Measurements from ENCODE around the gene SLC6A19. TPM values are rescaled to one million over a fixed set of nuclear protein-coding genes. Genes with fewer than 3 reads are reported as not detected.

SLC6A19 gene
- total and polyA plus RNA-seq, 10 donors = under 0.01 to 0.50 TPM; not detected in 8

DNA sequence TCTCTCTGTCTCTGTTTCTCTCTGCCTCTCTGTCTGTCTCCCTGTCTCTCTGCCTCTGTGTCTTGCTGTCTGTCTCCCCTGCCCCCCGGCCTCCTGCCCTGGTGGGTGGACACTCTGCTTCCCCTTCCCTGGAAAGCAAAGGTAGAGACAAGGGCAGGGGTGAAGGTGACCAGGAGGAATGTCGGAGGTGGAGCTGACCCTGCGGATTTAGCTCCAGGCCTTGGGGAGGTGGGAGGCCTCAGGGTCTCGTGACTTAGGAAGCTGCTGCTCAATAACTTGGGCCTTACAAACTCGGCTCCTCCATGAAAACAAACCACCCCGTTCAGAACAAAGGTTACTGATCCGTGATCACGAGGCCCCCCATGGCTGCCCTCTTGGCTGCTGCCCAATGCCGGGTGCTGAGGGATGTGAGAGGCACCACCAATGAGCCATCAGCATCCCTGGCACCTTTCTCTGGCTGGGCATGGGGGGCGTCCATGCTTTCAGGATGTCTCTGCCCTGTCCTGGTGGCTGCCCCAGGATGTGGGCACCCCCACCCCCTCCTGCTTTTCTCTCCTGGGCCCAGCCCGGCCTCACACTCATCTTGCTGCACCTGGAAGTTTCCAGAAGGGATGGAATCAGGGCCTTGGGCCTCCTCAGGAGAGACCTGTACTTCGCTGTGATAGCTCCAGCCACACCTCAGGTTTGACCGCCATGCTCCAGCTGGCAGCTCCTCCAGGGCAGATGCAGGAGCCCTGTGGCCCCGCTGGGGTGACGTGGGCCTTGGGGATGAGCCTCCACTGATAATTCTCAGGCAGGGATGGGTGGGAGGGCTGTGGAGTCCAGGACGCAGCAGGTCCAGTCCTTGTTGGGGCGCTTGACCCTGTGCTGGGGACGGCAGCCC, 14.8 kb upstream of the SLC6A19 start:
- no peak for DNase-seq
- H3K27ac ChIP-seq = no peak overlapping the region

DNA sequence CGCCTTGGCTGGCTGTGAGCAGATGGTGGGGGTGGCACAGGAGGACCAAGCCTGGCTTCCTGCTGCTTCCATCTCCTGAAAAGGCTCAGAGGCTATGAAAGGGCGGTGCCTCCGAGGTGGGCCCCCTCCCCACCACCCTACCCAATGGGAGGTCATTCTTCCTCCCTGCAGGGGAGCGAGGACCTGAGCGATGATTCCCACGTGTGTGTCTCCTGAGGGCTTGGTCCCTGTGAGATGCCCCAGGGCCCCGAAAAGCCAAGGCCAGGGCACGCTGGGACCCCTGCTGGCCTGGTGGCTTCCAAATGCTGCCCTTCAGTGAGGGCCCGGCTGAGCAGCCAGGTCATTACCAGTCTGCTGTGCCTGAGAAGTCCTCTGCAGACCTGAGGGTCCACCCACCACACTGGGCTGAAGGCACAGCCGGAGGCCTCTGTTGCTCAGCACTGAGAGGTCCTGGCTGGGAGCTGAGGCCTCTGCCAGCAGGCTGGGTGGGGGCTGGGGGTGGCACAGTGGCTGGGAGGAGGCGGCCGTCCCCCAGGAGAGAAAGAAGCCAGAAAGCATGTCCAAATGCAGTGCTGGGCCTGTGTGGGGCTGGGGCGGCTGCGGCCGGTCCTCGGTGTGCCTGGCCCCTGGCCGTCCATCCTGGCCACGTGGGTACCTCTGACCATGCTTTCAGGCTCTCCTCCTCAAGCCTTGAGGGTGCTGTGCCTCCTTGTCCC, 14.0 kb upstream of the SLC6A19 start:
- H3K9me3 ChIP-seq = no peaks in the 10 kb centered on the region
- no peaks in the 10 kb centered on the region for H3K36me3 ChIP-seq
- no peak overlapping the region for H3K27ac ChIP-seq
- no peak for TF ChIP-seq POLR2AphosphoS5 (IDR thresholded peaks at IDR 0.05)
- TF ChIP-seq POLR2A (IDR thresholded peaks at IDR 0.05) = no peak
- TF ChIP-seq, protein P1, sequence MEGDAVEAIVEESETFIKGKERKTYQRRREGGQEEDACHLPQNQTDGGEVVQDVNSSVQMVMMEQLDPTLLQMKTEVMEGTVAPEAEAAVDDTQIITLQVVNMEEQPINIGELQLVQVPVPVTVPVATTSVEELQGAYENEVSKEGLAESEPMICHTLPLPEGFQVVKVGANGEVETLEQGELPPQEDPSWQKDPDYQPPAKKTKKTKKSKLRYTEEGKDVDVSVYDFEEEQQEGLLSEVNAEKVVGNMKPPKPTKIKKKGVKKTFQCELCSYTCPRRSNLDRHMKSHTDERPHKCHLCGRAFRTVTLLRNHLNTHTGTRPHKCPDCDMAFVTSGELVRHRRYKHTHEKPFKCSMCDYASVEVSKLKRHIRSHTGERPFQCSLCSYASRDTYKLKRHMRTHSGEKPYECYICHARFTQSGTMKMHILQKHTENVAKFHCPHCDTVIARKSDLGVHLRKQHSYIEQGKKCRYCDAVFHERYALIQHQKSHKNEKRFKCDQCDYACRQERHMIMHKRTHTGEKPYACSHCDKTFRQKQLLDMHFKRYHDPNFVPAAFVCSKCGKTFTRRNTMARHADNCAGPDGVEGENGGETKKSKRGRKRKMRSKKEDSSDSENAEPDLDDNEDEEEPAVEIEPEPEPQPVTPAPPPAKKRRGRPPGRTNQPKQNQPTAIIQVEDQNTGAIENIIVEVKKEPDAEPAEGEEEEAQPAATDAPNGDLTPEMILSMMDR (IDR thresholded peaks at IDR 0.05 in 8 of 11, conservative IDR thresholded peaks at IDR 0.05 in 3 of 11) = no peak
- peaks cover 0 to 15% (median 1%) of the 10 kb centered on the region in 6 donors for H3K4me1 ChIP-seq
- H3K4me3 ChIP-seq = no peak overlapping the region
- peaks cover 0 to 67% (median 0%) of the 10 kb centered on the region in 7 donors for H3K27me3 ChIP-seq (replicated peaks in 1 of 7)
- intact Hi-C loops (cut with DNase I; ENCODE audit: low total_unique reads) = no loop called here
- 83 to 93% (median 85%) methylated on average over 9 to 18 of the region's 18 CpGs for WGBS, 5 donors
- no peak for DNase-seq

More for the DNA sequence above, 14.8 kb upstream of the SLC6A19 start:
- H3K4me1 ChIP-seq = peaks cover 0 to 21% (median 2%) of the 10 kb centered on the region in 6 donors
- peaks cover 0 to 75% (median 0%) of the 10 kb centered on the region in 7 donors for H3K27me3 ChIP-seq (replicated peaks in 1 of 7)
- no peak overlapping the region for H3K4me3 ChIP-seq
- intact Hi-C loops (cut with DNase I; ENCODE audit: low total_unique reads) = no loop called here
- H3K9me3 ChIP-seq = no peaks in the 10 kb centered on the region
- no peaks in the 10 kb centered on the region for H3K36me3 ChIP-seq
- 72 to 79% (median 74%) methylated on average over 17 to 18 of the region's 18 CpGs for WGBS, 5 donors
- TF ChIP-seq, protein P1 (IDR thresholded peaks at IDR 0.05 in 8 of 11, conservative IDR thresholded peaks at IDR 0.05 in 3 of 11) = no peak
- no peak for TF ChIP-seq POLR2A (IDR thresholded peaks at IDR 0.05)
- TF ChIP-seq POLR2AphosphoS5 (IDR thresholded peaks at IDR 0.05) = no peak

DNA sequence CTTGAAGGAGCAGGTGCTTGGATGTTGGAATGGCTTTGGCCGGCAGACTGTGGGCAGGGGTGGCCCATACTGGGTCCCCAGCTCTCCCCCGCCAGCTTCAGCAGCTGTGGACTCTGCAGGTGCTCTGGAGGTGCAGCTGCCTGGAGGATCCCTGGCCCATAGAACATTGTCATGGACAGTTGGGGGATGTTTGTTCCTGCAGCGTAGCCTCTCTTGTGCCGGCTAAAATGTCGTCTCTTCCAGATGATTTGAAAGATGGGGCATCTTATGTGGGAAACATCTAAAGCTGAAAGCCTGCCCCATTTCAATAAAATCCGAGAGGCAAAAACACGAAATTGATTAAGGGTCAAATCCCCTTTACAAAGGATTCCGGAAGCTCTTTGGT, 13.5 kb upstream of the SLC6A19 start:
- WGBS, 5 donors = 90 to 95% (median 91%) methylated on average over 7 to 8 of the region's 8 CpGs
- H3K4me3 ChIP-seq = no peak overlapping the region
- no peaks in the 10 kb centered on the region for H3K9me3 ChIP-seq
- DNase-seq = no peak
- H3K36me3 ChIP-seq = no peaks in the 10 kb centered on the region
- H3K27ac ChIP-seq = no peak overlapping the region
- TF ChIP-seq POLR2A (IDR thresholded peaks at IDR 0.05) = no peak
- TF ChIP-seq POLR2AphosphoS5 (IDR thresholded peaks at IDR 0.05) = no peak
- TF ChIP-seq, protein P1 (IDR thresholded peaks at IDR 0.05 in 8 of 11, conservative IDR thresholded peaks at IDR 0.05 in 3 of 11) = no peak
- peaks cover 0 to 63% (median 0%) of the 10 kb centered on the region in 7 donors for H3K27me3 ChIP-seq (replicated peaks in 1 of 7)
- H3K4me1 ChIP-seq = peaks cover 0 to 15% (median 1%) of the 10 kb centered on the region in 6 donors
- intact Hi-C loops (cut with DNase I; ENCODE audit: low total_unique reads) = no loop called here

DNA sequence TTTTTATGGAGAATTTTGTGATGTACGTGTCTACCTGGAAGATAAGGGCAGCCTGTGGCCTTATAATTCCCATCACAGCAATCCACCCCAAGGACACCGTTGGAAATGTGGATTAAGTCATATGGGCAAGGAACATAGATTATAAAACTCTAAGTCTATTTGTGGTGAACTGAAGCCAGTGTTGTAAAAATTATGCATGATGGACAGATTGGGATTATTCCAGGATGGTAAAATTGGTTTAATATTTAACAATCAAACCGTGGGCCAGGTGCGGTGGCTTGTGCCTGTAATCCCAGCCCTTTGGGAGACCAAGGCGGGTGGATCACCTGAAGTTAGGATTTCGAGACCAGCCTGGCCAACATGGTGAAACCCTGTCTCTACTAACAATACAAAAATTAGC, 12.9 kb upstream of the SLC6A19 start:
- intact Hi-C loops (cut with DNase I; ENCODE audit: low total_unique reads) = no loop called here
- WGBS, 5 donors = 51 to 78% (median 56%) methylated on average over 6 of the region's 6 CpGs
- Histone ChIP-seq H3K27ac (no peak overlapping the region), H3K36me3 (no peaks in the 10 kb centered on the region), H3K4me1 (peaks cover 0 to 15% (median 1%) of the 10 kb centered on the region in 6 donors), H3K27me3 (replicated peaks in 1 of 7) (peaks cover 0 to 61% (median 0%) of the 10 kb centered on the region in 7 donors), H3K4me3 (no peak overlapping the region), H3K9me3 (no peaks in the 10 kb centered on the region)
- TF ChIP-seq POLR2A (IDR thresholded peaks at IDR 0.05) = no peak
- TF ChIP-seq, protein P1 (IDR thresholded peaks at IDR 0.05 in 8 of 11, conservative IDR thresholded peaks at IDR 0.05 in 3 of 11) = no peak
- no peak for TF ChIP-seq POLR2AphosphoS5 (IDR thresholded peaks at IDR 0.05)
- no peak for DNase-seq
